GM21786 (cell line): ENCODE results near the gene TKTL2.
"Not testable (repeated sequence)": the region's sequence is repeated elsewhere in the genome, so short reads cannot be mapped to it uniquely, and the experiment has no call there.

Source experiments
- ATAC-seq: cut with Tn5 transposase; IDR thresholded peaks from one replicate; pipeline ENCODE4 v1.9.1; 2021; ENCODE audit not compliant: unreplicated experiment

TKTL2 gene

DNA sequence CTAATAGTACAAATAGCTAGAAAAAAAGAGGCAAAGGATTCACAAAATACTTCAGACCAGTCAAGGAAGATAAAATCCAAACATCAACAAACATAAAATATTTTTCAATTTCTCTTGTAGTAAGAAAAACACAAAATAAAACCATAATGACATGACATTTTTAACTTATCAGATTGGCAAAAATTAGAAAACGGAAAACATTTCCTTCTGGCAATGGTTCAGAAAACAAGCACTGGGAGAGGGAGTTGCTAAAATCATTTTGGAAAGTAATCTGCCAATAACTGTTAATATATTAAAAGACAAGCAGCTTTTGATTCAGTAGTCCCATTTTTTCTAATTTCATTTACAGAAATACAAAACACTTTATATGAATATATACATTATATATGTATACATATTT is 26.1 kb downstream of the TKTL2 start:
- ATAC-seq, result no peak

DNA sequence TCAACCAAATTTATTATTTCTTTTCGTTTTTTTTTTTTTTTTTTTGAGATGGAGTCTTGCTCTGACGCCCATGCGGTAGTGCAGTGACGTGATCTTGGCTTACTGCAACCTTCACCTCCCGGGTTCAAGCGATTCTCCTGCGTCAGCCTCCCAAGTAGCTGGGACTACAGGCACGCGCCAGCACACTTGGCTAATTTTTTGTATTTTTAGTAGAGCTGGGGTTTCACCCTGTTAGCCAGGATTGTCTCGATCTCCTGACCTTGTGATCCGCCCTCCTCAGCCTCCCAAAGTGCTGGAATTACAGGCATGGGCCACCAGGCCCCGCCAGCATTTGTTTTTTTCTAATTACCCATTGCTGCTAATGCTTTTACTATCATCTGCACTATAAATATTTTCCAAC is 26.5 kb downstream of the TKTL2 start:
- ATAC-seq, result not testable (repeated sequence)

- ATAC-seq, result no peak
These were observed 33.5 kb downstream of the TKTL2 start for GRCh38 chr4:163440040-163440439.
